ENCODE data around the gene ITIH2.

Gene ITIH2

GRCh38 chr10:7795605-7796004 is 92.5 kb downstream of the ITIH2 start:
- DNase-seq (ENCODE audit: low read depth) = no peak

- no peak for DNase-seq (ENCODE audit: low read depth)
These were observed 94.5 kb downstream of the ITIH2 start for GRCh38 chr10:7797582-7797981.
